ENCODE results near the gene IRAG1. TPM values are rescaled to one million over a fixed set of nuclear protein-coding genes. Genes with fewer than 3 reads are reported as not detected.

IRAG1 gene, protein sequence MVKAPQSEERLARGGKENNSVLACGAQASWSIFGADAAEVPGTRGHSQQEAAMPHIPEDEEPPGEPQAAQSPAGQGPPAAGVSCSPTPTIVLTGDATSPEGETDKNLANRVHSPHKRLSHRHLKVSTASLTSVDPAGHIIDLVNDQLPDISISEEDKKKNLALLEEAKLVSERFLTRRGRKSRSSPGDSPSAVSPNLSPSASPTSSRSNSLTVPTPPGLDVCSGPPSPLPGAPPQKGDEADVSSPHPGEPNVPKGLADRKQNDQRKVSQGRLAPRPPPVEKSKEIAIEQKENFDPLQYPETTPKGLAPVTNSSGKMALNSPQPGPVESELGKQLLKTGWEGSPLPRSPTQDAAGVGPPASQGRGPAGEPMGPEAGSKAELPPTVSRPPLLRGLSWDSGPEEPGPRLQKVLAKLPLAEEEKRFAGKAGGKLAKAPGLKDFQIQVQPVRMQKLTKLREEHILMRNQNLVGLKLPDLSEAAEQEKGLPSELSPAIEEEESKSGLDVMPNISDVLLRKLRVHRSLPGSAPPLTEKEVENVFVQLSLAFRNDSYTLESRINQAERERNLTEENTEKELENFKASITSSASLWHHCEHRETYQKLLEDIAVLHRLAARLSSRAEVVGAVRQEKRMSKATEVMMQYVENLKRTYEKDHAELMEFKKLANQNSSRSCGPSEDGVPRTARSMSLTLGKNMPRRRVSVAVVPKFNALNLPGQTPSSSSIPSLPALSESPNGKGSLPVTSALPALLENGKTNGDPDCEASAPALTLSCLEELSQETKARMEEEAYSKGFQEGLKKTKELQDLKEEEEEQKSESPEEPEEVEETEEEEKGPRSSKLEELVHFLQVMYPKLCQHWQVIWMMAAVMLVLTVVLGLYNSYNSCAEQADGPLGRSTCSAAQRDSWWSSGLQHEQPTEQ
- total RNA-seq, result 100 to 1,000 TPM; 348 to 366 TPM
- long read RNA-seq, donor 1, partial matches to known transcripts, result 106 of 161 reads
- long read RNA-seq, donor 1, other reads (novel, unspliced or antisense), result 55 of 161 reads
- long read RNA-seq, donor 2, partial matches to known transcripts, result 362 of 496 reads
- long read RNA-seq, donor 2, other reads (novel, unspliced or antisense), result 134 of 496 reads

DNA sequence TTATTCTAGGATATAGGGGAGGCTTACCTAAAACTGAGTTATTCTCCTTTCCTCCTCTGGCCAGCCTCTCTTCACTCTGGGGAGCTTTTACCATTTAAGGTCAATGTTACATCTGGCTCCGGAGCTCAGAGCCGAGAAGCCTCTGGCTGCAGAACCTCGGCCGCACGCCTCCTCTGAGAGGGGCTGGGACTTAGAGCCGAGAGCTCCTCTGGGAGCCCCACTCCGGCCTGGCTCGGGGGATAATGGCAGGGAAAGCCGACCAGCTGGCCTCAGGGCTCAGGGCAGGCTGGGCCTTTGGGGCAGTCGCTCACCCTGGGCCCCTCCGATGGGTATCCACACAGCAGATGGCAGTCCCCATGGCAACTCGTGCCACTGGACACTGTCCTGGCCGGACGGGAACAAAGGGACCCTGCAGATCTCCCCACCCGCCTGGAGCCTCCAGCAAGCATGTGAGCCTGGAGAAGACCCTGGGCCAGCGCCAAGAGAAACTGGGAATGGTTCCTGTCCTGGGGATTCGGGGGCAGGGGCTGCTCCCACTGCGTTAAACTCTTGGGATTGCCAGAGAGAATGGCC, at the start of gene IRAG1:
TSS of gene IRAG1 (minus strand) at position 247 of the 573 bp plus-strand sequence. CDS start at position 94, 153 bp downstream.
- peak; percentile 93 for DNase-seq (ENCODE audit: low spot score)
- intact Hi-C loops (cut with DNase I), result loop anchor here in 1 of 2 donors (5.0 kb wide), 1 partner anchor 66 kb away; no protein-coding TSS in a partner anchor

DNA sequence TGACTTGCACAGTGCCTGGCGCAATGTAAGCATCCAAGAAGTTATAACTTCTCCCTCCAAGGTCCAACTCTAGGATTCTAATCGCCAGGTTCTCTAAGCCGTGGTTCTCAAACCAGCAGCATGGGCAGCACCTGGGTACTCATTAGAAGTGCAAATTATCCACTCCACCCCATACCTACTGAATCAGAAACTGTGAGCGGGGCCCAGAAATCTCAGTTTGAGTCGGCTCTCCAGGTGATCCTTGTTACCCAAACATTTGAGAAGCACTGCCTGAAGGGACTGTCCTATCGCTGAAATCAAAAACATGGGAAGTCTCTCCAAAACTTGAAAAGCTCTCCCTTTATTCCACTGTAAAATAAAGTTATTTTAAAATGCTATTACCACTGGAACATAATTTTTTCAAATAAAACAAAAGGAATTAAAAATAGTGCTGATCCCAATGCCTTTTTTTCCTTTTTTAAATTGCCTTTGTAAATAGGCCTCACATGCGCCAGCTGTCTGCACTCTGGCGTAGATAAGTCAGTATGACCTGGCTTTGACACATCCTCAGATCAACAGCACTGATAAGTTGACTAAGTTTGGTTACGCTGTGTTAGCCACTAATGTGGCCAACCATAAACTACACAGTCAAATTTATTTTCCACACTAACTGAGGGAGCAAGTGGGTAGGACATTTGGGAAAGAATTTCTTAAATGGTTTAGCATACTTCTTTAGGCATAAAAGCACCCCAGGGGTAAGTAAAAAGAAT, 49.1 kb upstream of the IRAG1 start:
- no peak for DNase-seq (ENCODE audit: low spot score)
- intact Hi-C loops (cut with DNase I), result no loop called here

DNA sequence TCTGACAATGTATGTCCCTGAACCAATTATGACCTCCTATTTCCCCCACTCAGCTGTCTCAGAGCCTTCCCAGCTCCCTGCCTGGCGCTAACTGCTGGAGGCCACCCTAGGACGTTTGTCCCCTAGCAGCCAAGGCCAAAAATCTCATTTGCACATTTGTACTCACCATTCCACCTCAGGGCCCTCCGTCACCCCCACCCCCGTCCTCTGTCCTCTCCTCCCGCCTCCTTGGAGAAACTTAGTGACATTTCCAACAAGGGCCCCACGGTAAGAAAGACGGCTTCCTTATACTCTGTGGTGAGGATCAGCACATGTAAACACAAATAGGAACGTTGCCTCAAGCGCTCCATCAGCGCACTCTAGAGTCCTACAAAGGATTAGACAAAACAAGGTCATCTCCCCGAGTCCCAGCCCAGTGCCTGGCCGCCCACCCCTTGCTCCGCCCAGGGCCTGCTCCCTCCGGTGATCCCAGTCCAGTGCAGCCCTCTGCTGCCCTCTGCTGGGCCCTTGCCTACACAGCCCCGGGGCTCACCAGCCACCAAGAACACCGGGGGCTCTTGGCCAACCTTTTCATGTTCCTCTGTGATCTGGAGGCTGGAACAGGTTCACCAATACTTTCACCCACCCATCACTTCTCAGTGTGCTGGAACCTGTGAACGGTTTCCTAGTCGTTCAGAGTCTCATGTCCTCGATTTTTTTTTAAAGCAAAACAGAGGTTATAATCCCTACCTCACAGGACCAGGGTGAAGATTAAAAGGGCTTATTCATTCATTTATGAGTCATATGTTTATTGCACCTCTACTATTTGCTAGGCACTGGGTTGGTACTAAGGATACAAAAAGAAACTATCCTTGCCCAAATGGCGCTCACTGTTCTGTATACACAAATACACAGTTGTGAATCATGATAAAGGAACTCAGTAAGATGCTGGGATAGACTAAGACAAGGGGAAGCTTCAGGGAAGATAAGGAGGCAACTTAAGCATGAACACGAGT, 42.2 kb upstream of the IRAG1 start:
- intact Hi-C loops (cut with DNase I), result loop anchor here (2.0 to 10.0 kb wide), 4 partner anchors 91 to 329 kb away; no protein-coding TSS in a partner anchor
- peak; percentile 99 for DNase-seq (ENCODE audit: low spot score)

DNA sequence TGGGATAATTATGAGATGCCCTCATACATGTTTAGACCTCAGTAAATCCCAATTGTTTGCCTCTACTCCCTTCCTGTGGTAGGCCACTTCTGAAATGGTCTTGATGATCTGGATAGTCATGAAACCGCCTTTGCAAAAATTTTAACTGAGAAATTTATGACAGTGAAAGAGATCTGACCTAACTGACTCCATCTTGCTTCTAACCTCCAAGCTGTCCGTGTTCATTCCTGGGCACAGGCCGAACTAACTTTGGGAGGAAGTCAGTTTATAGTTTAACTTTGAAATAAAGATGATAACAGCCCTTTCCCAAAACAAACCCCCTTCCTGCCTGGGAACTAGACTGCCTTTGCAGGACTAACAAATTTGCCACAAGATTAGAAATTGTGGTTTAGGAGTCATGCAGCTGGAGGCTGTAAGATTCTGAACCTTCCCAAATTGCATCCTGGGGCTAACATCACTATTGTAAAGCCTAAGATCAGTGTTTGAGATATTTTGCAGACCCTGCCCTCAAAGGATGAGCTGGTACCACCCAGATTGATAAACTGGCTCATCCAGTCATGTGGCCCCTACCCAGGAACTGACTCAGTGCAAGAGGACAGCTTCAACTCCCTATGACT, 37.6 kb upstream of the IRAG1 start:
- intact Hi-C loops (cut with DNase I), result loop anchor here in 1 of 2 donors (5.0 to 10.0 kb wide), 2 partner anchors 86 to 334 kb away; no protein-coding TSS in a partner anchor
- DNase-seq (ENCODE audit: low spot score), result no peak

DNA sequence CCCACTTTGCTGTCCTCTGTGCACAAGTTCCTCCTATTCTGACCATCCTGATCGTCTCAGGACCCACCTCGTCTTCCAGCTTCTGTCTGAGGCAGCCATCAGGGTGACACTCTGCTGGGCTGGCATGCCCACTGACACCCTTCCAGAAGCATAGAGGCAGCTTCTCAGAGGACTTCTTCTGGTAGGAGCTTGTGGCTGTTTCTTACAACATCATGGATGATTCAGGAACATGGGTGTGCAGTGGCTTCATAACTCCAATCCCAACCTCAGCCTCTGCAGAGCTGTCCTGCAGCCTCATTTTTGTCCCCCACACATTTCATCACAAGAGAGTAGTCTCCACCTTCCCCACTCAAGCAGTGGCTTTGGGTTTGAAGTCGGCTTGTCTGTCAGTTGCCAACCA, 36.6 kb upstream of the IRAG1 start:
- intact Hi-C loops (cut with DNase I), result loop anchor here in 1 of 2 donors (5.0 to 10.0 kb wide), 2 partner anchors 85 to 333 kb away; no protein-coding TSS in a partner anchor
- DNase-seq (ENCODE audit: low spot score), result no peak

DNA sequence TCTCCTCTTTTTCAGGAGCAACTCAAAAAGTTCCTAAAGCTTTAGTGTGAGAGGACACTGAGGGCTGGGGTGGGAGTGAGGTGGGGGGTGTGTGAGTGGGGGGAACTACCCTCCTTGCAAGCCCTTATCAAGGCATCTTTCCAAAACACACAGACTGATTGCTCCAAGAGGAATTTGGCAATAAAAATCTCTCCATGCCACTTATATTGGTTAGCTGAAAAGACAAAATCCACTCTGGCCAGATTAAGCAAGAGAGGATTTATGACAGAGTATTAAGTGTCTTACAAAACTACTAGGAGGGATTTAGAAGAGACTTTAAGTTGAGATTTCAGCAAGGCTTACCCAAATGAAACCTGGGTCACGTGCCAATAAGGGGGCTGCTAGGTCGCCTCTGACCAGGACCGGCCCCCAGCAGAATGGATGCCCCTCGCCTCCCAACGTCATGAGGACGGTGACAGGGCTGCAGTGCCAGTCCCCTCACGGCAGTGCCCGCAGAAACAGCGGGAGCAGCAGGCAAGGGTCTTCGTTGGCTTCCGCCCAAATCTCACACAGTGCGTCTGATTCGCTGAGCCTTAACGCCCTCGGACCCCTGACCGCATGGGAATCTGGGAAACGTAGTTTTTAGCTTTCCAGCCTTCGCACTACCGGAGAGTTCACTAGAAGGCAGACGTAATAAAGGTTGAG, 35.4 kb upstream of the IRAG1 start:
- intact Hi-C loops (cut with DNase I), result no loop called here
- DNase-seq (ENCODE audit: low spot score), result no peak

DNA sequence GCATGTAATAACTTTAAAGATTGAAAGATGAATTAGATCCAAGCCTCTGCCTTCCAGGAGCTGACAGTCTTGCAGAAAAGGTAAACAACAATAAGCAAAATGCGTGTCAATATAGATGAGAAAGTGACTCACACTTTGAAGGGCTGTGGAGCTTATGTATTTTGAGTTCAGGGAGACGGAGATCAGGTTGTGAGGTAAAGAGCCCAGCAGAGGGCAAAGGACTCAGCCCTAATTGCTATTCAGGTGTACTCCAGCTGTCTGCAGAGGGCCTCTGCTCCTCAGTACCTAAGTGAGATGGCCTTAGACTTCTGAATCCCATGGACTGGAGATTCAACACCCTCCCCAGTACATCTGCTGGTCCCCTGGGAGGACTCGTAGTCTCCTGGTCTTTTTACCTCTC, 34.6 kb upstream of the IRAG1 start:
- intact Hi-C loops (cut with DNase I), result no loop called here
- DNase-seq (ENCODE audit: low spot score), result no peak

DNA sequence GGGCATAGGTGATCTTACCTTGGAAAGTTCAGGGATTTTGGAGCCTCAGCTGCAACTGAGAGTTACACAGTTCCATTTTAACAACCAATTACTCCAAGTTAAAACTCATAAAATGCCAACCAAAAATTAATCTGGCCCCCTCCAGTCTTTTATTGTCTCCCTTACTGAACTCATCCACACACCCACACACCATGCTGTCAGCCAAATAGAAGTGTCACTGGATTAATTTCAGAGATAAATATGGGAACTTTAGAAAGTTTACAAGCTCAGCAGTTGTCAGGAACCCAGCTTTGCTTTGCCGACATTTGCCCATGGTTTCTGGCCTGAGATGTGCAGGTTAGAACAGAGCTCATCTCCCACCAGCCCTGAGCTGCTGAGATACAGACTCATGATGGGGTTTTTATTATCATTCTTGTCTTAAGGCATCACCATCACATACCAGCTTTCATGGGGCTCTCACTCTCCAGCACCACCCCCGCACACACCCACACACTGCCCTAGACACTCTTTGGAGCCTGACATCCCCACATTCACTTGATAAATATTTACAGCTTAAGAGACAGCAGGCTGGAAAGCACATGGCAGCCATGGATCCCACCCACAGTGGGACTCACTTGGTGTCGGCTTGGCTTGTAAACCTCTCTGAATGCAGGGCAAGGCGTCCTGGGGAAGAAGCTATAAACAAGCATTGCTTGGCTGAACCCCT, 33.7 kb upstream of the IRAG1 start:
- DNase-seq (ENCODE audit: low spot score), result no peak
- intact Hi-C loops (cut with DNase I), result loop anchor here in 1 of 2 donors (2.0 kb wide), 1 partner anchor 28 kb away; no protein-coding TSS in a partner anchor

DNA sequence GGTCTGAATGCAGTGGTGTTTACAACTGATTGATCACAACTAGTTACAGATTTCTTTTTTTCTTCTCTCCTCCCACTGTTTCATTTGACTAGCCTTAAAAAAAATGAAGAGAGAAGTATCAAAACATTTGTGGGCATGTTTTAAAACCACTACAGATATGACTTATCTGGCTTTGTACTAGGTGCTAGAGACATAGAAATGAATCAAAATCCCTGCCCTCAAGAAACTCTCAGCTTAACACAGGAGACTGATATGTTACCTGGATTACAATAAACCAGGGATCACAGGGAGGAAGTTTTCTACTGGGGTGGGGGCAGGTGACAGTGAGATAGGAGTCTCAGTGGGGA, 32.3 kb upstream of the IRAG1 start:
- intact Hi-C loops (cut with DNase I), result loop anchor here in 1 of 2 donors (2.0 kb wide), 1 partner anchor 27 kb away; no protein-coding TSS in a partner anchor
- DNase-seq (ENCODE audit: low spot score), result no peak

DNA sequence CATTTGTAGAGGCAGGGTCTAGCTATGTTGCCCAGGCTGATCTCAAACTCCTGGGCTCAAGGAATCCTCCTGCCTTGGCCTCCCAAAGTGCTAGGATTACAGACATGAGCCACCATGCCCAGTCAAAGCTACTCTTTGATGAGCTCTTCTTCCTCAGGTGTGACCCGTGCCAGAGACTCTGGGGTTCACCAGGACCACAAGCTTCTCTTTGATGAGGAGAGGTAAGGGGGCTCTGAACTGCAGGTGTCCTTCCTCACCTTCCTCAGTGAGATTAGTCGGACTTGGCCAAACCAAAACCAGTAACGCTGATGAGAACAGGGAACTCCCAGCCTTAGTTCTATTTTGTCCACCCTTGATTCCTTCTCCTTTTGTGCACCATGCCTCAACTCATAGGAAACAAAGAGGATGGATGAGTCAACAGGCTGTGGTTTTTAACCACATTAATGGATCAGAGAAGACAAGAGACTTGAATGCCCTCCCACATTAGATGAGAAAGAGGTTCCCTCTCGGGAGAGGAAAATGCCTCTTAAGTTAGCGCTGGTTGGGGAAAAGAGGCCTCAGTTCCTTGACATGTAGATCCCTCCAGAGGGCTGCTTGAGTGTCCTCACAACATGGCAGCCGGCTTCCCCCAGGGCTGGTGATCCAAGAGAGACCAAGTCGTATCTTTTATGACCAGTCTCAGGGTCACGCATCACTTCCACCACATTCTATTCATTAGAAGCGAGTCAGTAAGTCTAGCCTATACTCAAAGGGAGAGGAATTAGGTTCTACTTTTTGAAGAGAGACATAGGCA, 31.8 kb upstream of the IRAG1 start:
- intact Hi-C loops (cut with DNase I), result no loop called here
- no peak for DNase-seq (ENCODE audit: low spot score)

DNA sequence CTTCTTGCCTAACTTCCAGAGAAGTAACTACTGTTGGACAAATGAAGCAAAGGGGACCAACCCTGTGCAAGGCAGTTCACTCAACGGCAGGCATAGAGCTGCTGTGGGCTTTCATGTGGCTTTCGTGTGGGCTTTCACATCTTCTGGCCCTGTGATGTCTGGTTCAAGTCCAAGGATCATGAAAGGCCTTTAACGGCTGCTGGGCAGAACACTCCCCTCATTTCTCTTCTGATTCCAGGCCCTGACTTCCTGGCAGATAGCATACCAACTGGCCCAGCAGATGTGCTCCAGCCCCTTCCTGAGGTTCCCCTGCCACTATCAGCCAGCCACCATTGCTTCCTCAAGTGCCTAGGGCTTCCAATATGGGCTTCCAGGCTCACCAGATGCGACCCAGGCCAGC, 28.8 kb upstream of the IRAG1 start:
- no peak for DNase-seq (ENCODE audit: low spot score)
- intact Hi-C loops (cut with DNase I), result no loop called here

DNA sequence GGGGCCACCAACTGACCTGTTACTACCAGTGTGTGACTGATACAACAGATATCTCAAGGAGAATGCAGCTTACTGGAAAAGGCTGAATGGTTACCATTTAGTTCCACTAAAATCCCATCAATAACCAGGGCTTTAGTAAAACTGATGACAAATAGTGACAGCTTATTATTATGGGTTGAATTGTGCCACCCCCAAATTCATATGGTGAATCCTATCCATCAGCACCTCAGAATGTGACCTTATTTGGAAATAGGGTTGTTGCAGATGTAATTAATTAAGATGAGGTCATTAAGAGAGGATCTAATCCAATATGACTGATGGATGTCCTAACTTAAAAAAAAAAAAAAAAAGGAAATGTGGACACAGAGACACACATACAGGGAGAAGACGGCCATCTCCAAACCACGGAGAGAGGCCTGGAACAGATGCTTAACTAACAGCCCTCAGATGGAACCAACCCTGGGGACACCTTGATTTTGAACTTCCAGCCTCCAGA, 27.4 kb upstream of the IRAG1 start:
- DNase-seq (ENCODE audit: low spot score), result no peak
- intact Hi-C loops (cut with DNase I), result no loop called here

DNA sequence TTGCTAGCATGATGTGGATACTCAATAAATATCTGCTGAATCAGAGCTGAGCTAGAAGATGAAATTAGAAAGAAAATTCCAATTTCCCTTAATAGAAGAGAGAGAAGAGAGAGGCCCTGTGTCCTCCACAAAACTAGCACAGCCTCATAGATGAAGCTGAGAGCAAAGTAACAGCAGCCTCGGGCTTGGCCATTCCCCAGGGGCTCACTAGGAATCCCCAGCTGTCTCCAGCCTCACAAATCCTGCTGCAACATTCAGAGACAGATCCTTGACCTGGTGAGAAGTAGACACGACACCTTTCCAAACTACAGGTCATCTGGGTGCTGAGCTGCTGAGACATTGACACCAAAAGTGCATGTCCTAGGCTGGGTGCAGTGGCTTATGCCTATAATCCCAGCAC, 26.1 kb upstream of the IRAG1 start:
- DNase-seq (ENCODE audit: low spot score), result no peak
- intact Hi-C loops (cut with DNase I), result no loop called here

DNA sequence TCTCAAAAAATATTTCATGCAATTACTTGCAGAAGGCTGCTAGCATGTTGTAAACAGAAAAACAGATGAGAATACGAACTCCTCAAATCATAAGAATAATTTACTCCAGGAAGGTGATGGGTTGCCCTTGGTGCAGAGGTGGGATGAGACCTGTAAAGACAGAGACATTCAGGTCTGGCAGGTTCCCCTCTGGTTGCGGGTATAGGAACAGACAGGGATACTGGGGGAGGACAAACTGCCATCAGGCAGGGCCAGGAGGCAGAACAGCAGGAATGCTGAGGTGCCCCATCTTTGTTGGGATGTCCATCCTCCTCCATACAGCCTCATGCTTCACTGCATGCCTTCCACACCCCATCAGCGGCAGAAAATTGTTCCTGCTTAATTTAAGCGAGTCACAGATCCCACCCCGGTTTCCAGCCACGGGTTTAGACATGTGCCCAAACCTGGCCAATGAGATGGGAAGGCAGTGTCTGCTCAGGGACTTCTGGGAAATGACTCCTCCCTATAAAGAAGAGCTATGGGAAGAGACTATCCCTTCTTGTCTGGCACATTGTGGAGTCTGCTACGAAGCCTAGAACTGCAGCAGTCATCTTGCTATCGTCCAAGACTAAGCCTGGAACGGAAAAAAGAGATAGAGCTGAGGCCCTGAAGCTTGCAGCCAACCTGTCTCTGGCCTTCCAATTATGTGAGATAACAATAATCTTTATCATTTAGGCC, 23.1 kb upstream of the IRAG1 start:
- DNase-seq (ENCODE audit: low spot score), result no peak
- intact Hi-C loops (cut with DNase I), result loop anchor here in 1 of 2 donors (1.0 kb wide), 1 partner anchor 219 kb away; no protein-coding TSS in a partner anchor
